Osteoblast (primary cell): Measurements from ENCODE around the gene PKHD1. TPM values are rescaled to one million over a fixed set of nuclear protein-coding genes. Genes with fewer than 3 reads are reported as not detected.

Experiments
- DNase-seq: peaks from one replicate; pipeline ENCODE4 v3.0.0; 2011; ENCODE audit warnings: low spot score, mixed read lengths; ENCODE audit not compliant: insufficient read length; ENCODE audit errors: missing footprints
- H2AFZ ChIP-seq: 2 replicates; pipeline ENCODE4 v1.6.0; 2011; ENCODE audit warnings: mild to moderate bottlenecking, low read length
- H3K27ac ChIP-seq: 2 replicates; pipeline ENCODE4 v1.5.1; 2011; ENCODE audit warnings: mild to moderate bottlenecking, low read depth, low read length, moderate library complexity
- H3K27me3 ChIP-seq: 2 replicates; pipeline ENCODE4 v1.6.0; 2012; ENCODE audit warnings: mild to moderate bottlenecking, control low read depth, inconsistent platforms, low read length, moderate library complexity; ENCODE audit not compliant: insufficient read depth
- H3K36me3 ChIP-seq: 2 replicates; pipeline ENCODE4 v1.5.1; 2011; ENCODE audit warnings: mild to moderate bottlenecking, low read length, control low read depth, moderate library complexity; ENCODE audit not compliant: insufficient read depth
- H3K4me1 ChIP-seq: 2 replicates; pipeline ENCODE4 v1.5.1; 2011; ENCODE audit warnings: mild to moderate bottlenecking, low read length, control low read depth, moderate library complexity; ENCODE audit not compliant: insufficient read depth
- H3K4me2 ChIP-seq: 2 replicates; pipeline ENCODE4 v1.6.0; 2011; ENCODE audit warnings: mild to moderate bottlenecking, low read length; ENCODE audit not compliant: insufficient read depth
- H3K4me3 ChIP-seq: fragments of 200-600 bp; sonication (generic); 3 replicates; pipeline ENCODE4 v1.5.1; 2012; ENCODE audit warnings: mild to moderate bottlenecking, low read length, inconsistent platforms; ENCODE audit not compliant: insufficient read depth
- H3K79me2 ChIP-seq: 2 replicates; pipeline ENCODE4 v1.6.0; 2012; ENCODE audit warnings: mild to moderate bottlenecking, low read length, control low read depth, inconsistent platforms; ENCODE audit not compliant: insufficient read depth
- H3K9me3 ChIP-seq: 2 replicates; pipeline ENCODE4 v1.5.1; 2011; ENCODE audit warnings: low read depth, low read length, control low read depth
- H4K20me1 ChIP-seq: 2 replicates; pipeline ENCODE4 v1.6.0; 2012; ENCODE audit warnings: mild to moderate bottlenecking, low read length, control low read depth; ENCODE audit not compliant: insufficient read depth
- total RNA-seq: library from RNA; depleted of rRNA; stranded (reverse); fragments of >200 nt; gene quantifications from 2 replicates; pipeline ENCODE4 v1.2.3, GENCODE V29; 2012
- TF ChIP-seq, protein P1 (sequence below): IDR thresholded peaks from 2 replicates; pipeline ENCODE4 v1.5.1; 2011; ENCODE audit warnings: mild to moderate bottlenecking, low read depth, low read length, moderate library complexity; ENCODE audit errors: extremely low read depth

The PKHD1 gene
- total RNA-seq, 1 donor: not detected

DNA sequence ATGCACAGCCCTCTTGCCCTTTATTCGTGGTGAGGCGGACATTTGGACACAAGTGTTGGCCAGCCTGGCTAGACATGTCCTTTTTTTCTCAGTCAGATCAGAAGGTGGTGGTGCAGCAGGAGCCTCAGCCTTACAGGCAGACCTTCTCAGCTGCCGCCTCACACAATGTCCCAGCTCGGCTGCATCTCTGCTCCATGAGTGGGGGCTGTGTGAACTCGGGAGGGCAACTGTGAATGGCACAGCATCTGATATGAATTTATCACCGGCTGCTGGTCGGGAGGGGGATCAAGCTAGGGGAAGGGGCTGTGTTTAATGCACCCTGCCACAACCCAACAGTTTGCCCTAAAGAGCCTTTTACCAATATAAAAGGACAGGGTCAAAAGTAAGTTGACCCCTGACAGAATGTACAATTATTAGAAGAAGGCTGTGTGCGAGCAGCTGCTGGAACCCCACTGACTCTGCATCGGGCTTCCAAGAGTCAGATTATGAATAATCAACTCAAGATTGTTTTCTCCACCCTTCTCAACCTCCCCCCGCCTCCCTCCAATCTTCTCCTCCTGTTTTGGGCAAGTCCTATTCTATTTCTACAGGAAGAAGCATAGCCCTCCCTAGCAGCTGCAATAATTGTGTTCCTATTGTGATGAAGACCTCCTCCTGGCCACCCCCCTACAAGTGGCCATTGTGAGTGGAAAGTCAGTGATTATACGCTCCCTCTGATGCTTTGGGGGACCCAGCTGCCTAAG lies 245.2 kb downstream of the PKHD1 start:
- Histone ChIP-seq H4K20me1 (no peaks in the 10 kb centered on the region), H3K27ac (no peak overlapping the region), H2AFZ (no peak overlapping the region), H3K4me1 (no peaks in the 10 kb centered on the region), H3K9me3 (no peaks in the 10 kb centered on the region), H3K4me3 (no peak overlapping the region), H3K4me2 (no peak overlapping the region), H3K36me3 (no peaks in the 10 kb centered on the region), H3K27me3 (no peaks in the 10 kb centered on the region), H3K79me2 (no peaks in the 10 kb centered on the region)
- TF ChIP-seq, protein P1, sequence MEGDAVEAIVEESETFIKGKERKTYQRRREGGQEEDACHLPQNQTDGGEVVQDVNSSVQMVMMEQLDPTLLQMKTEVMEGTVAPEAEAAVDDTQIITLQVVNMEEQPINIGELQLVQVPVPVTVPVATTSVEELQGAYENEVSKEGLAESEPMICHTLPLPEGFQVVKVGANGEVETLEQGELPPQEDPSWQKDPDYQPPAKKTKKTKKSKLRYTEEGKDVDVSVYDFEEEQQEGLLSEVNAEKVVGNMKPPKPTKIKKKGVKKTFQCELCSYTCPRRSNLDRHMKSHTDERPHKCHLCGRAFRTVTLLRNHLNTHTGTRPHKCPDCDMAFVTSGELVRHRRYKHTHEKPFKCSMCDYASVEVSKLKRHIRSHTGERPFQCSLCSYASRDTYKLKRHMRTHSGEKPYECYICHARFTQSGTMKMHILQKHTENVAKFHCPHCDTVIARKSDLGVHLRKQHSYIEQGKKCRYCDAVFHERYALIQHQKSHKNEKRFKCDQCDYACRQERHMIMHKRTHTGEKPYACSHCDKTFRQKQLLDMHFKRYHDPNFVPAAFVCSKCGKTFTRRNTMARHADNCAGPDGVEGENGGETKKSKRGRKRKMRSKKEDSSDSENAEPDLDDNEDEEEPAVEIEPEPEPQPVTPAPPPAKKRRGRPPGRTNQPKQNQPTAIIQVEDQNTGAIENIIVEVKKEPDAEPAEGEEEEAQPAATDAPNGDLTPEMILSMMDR: no peak
- DNase-seq: peak; percentile 6

DNA sequence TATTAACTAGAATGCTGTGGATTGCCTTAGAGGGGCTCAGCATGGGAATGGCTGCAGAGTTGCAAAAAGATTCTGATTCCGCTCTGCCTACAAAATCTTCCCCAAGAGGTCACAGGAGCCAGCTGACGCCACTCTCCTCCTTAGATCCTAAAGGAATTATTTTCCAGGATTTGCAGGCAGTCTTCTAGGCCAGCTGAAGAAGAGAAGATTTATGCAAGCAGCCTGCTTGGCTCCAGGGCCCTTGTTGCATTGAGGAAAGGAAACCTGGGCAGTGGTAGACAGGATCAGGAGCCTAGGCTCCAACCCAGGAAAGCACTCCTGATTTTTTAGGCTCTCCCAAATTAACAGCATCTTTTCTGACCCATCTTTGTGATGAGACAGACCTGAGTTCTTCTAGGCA lies 245.8 kb downstream of the PKHD1 start:
- TF ChIP-seq, protein P1: no peak
- Histone ChIP-seq H4K20me1 (no peaks in the 10 kb centered on the region), H3K4me3 (no peak overlapping the region), H3K27ac (no peak overlapping the region), H3K36me3 (no peaks in the 10 kb centered on the region), H3K9me3 (no peaks in the 10 kb centered on the region), H3K4me2 (no peak overlapping the region), H3K4me1 (no peaks in the 10 kb centered on the region), H2AFZ (no peak overlapping the region), H3K79me2 (no peaks in the 10 kb centered on the region), H3K27me3 (no peaks in the 10 kb centered on the region)
- DNase-seq: no peak

DNA sequence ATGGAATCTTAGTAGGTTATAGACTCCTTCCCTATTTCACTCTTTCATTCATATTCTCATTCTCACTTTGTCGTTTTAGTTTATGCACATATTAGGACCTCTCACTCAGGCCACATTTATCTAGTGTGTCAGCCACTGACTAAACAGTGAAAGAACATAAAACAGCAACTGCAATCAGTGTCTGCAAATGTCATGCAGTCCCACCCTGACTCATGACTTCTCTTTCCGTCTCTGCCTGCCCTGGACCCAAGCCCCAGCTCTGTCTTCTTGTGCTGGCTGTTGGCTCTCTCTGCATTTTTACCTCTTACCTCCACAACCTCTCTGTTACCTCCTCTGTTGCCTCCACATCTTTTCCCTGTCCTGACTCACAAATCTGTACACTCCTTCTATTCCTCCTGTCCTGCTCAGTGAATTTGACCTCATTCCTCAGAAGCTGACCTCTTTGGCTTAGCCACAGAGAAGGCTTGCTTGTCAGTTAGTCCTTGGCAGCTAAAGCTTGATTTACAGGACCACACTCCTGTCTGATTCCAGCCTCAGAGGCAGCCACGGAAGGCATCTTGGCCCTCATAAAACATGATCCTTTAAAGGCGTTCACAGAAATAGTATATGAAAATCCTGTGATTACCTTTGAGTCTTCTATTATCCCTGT lies 247.6 kb downstream of the PKHD1 start:
- Histone ChIP-seq H3K27me3 (no peaks in the 10 kb centered on the region), H4K20me1 (no peaks in the 10 kb centered on the region), H3K79me2 (no peaks in the 10 kb centered on the region), H3K9me3 (no peaks in the 10 kb centered on the region), H3K4me3 (no peak overlapping the region), H3K27ac (no peak overlapping the region), H3K4me1 (no peaks in the 10 kb centered on the region), H3K4me2 (no peak overlapping the region), H3K36me3 (no peaks in the 10 kb centered on the region), H2AFZ (no peak overlapping the region)
- no peak for DNase-seq
- TF ChIP-seq, protein P1: no peak

DNA sequence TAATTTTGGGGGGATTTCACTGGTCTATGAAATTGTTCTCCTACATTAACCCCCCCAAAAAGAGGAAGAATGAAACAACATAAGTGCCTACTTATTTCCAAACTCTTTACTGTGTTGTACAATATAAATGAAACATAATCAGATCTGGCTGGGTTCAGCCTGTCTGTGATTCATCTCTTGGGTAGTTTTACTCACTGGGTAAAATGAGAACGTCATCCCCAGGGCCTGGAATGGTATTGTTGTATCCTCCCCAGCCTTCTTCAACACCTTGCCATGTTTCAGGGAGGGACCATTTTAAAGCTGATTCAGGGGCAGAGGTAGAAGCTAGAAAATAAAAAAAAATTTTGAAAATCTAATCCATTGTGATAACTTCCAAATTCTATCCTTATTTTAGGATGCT lies 256.7 kb downstream of the PKHD1 start:
- Histone ChIP-seq H4K20me1 (no peaks in the 10 kb centered on the region), H3K4me3 (no peak overlapping the region), H3K4me2 (no peak overlapping the region), H3K36me3 (no peaks in the 10 kb centered on the region), H3K4me1 (no peaks in the 10 kb centered on the region), H3K27me3 (no peaks in the 10 kb centered on the region), H3K9me3 (no peaks in the 10 kb centered on the region), H3K79me2 (no peaks in the 10 kb centered on the region), H2AFZ (no peak overlapping the region), H3K27ac (no peak overlapping the region)
- TF ChIP-seq, protein P1: no peak
- DNase-seq: no peak
